Thymus (tissue), 11 donors: Measurements from ENCODE around the gene FABP1. TPM values are rescaled to one million over a fixed set of nuclear protein-coding genes. Genes with fewer than 3 reads are reported as not detected.

Source experiments
- DNase-seq, 9 donors: peaks; one replicate each; pipeline ENCODE4 v3.0.0-alpha.2; 2013; ENCODE audit warnings: low spot score in 9 of 9, low read depth in 6 of 9, missing footprints in 1 of 9
- H3K27ac ChIP-seq, 2 donors: one replicate each; pipeline ENCODE4 v1.5.1; 2013; ENCODE audit warnings: control low read depth in 1 of 2, low read depth in 1 of 2, low read length in 1 of 2, mild to moderate bottlenecking in 1 of 2, moderate library complexity in 1 of 2
- H3K27me3 ChIP-seq, 2 donors: one replicate each; pipeline ENCODE4 v1.5.1; 2013; ENCODE audit warnings: low read length in 1 of 2; ENCODE audit not compliant: control insufficient read depth in 2 of 2, insufficient read depth in 1 of 2
- H3K36me3 ChIP-seq, 2 donors: one replicate each; pipeline ENCODE4 v1.5.1; 2013; ENCODE audit warnings: low read length in 1 of 2, mild to moderate bottlenecking in 1 of 2, moderate library complexity in 1 of 2; ENCODE audit not compliant: control insufficient read depth in 2 of 2, insufficient read depth in 2 of 2
- H3K4me1 ChIP-seq, 2 donors: one replicate each; pipeline ENCODE4 v1.5.1; 2013; ENCODE audit warnings: low read length in 2 of 2; ENCODE audit not compliant: control insufficient read depth in 2 of 2, insufficient read depth in 2 of 2
- H3K4me3 ChIP-seq, 2 donors: one replicate each; pipeline ENCODE4 v1.5.1; 2013; ENCODE audit warnings: low read length in 2 of 2, control low read depth in 1 of 2, mild to moderate bottlenecking in 1 of 2
- H3K9me3 ChIP-seq, 2 donors: one replicate each; pipeline ENCODE4 v1.5.1; 2013; ENCODE audit warnings: low read length in 1 of 2, mild to moderate bottlenecking in 1 of 2; ENCODE audit not compliant: control insufficient read depth in 2 of 2, insufficient read depth in 1 of 2
- WGBS: extraction: QIAGEN DNeasy Blood & Tissue Kit; methylation state at CpG from one replicate; pipeline ENCODE4 v1.1.7; 2013; 5-methylcytosine and 5-hydroxymethylcytosine counted together
- polyA plus RNA-seq: library from polyadenylated mRNA; stranded (reverse); fragments of 200-250 nt; gene quantifications from one replicate; pipeline ENCODE4 v1.2.3, GENCODE V29; 2013
- total RNA-seq: library from RNA; stranded (reverse); fragments of 120-200 nt; gene quantifications from one replicate; pipeline ENCODE4 v1.2.4, GENCODE V29; 2013
- donor health status: healthy.

The FABP1 gene
- total and polyA plus RNA-seq, 2 donors: 0.24 to 1.4 TPM

GRCh38 chr2:88165332-88166003, 37.6 kb upstream of the FABP1 start:
- Histone ChIP-seq H3K27ac (no peak overlapping the region), H3K4me1 (no peaks in the 10 kb centered on the region), H3K4me3 (no peak overlapping the region), H3K9me3 (peaks cover 2 to 5% of the 10 kb centered on the region in 2 donors), H3K36me3 (no peaks in the 10 kb centered on the region), H3K27me3 (peaks cover 3 to 21% of the 10 kb centered on the region in 2 donors)
- WGBS: 0% methylated on average over 1 of the region's 1 CpG
- no peak for DNase-seq

GRCh38 chr2:88161446-88162244, 33.8 kb upstream of the FABP1 start:
- Histone ChIP-seq H3K27me3 (no peaks in the 10 kb centered on the region), H3K27ac (no peak overlapping the region), H3K9me3 (no peaks in the 10 kb centered on the region), H3K4me3 (no peak overlapping the region), H3K4me1 (no peaks in the 10 kb centered on the region), H3K36me3 (no peaks in the 10 kb centered on the region)
- DNase-seq: no peak
- WGBS: 91% methylated on average over 11 of the region's 11 CpGs

GRCh38 chr2:88160517-88160916, 32.7 kb upstream of the FABP1 start:
- Histone ChIP-seq H3K9me3 (no peaks in the 10 kb centered on the region), H3K36me3 (no peaks in the 10 kb centered on the region), H3K4me3 (no peak overlapping the region), H3K27me3 (no peaks in the 10 kb centered on the region), H3K4me1 (no peaks in the 10 kb centered on the region), H3K27ac (no peak overlapping the region)
- WGBS: 93% methylated on average over 7 of the region's 7 CpGs
- no peak for DNase-seq

GRCh38 chr2:88159955-88160415, 32.1 kb upstream of the FABP1 start:
- 29% methylated on average over 5 of the region's 5 CpGs for WGBS
- Histone ChIP-seq H3K27ac (no peak overlapping the region), H3K9me3 (no peaks in the 10 kb centered on the region), H3K27me3 (no peaks in the 10 kb centered on the region), H3K4me1 (no peaks in the 10 kb centered on the region), H3K36me3 (no peaks in the 10 kb centered on the region), H3K4me3 (no peak overlapping the region)
- DNase-seq: peak; percentile 29 to 79 (median 44)

- Histone ChIP-seq H3K9me3 (no peaks in the 10 kb centered on the region), H3K27me3 (no peaks in the 10 kb centered on the region), H3K4me1 (no peaks in the 10 kb centered on the region), H3K4me3 (no peak overlapping the region), H3K27ac (no peak overlapping the region), H3K36me3 (no peaks in the 10 kb centered on the region)
- DNase-seq: no peak
- 90% methylated on average over 3 of the region's 3 CpGs for WGBS
Observed at GRCh38 chr2:88159481-88159880, 31.6 kb upstream of the FABP1 start.

GRCh38 chr2:88148929-88149438, 21.1 kb upstream of the FABP1 start:
- DNase-seq: no peak
- H3K36me3 ChIP-seq: no peaks in the 10 kb centered on the region
- no peaks in the 10 kb centered on the region for H3K4me1 ChIP-seq
- H3K9me3 ChIP-seq: peaks cover 0 to 9% of the 10 kb centered on the region in 2 donors
- no peaks in the 10 kb centered on the region for H3K27me3 ChIP-seq
- H3K4me3 ChIP-seq: no peak overlapping the region
- H3K27ac ChIP-seq: no peak overlapping the region

- Histone ChIP-seq H3K9me3 (peaks cover 0 to 9% of the 10 kb centered on the region in 2 donors), H3K27ac (no peak overlapping the region), H3K4me1 (no peaks in the 10 kb centered on the region), H3K27me3 (no peaks in the 10 kb centered on the region), H3K36me3 (no peaks in the 10 kb centered on the region), H3K4me3 (no peak overlapping the region)
- WGBS: 73% methylated on average over 2 of the region's 2 CpGs
- DNase-seq: no peak
Observed at GRCh38 chr2:88147145-88147544, 19.3 kb upstream of the FABP1 start.

GRCh38 chr2:88146590-88146989, 18.7 kb upstream of the FABP1 start:
- Histone ChIP-seq H3K36me3 (no peaks in the 10 kb centered on the region), H3K9me3 (peaks cover 0 to 9% of the 10 kb centered on the region in 2 donors), H3K27ac (no peak overlapping the region), H3K27me3 (no peaks in the 10 kb centered on the region), H3K4me3 (no peak overlapping the region), H3K4me1 (no peaks in the 10 kb centered on the region)
- no peak for DNase-seq

GRCh38 chr2:88144914-88145497, 17.1 kb upstream of the FABP1 start:
- 94% methylated on average over 10 of the region's 10 CpGs for WGBS
- no peak overlapping the region for H3K4me3 ChIP-seq
- H3K9me3 ChIP-seq: peaks cover 0 to 9% of the 10 kb centered on the region in 2 donors
- no peaks in the 10 kb centered on the region for H3K36me3 ChIP-seq
- H3K27me3 ChIP-seq: no peaks in the 10 kb centered on the region
- no peak for DNase-seq
- no peak overlapping the region for H3K27ac ChIP-seq
- H3K4me1 ChIP-seq: no peaks in the 10 kb centered on the region
